B cell (primary cell): Measurements from ENCODE around the gene LAX1. TPM values are rescaled to one million over a fixed set of nuclear protein-coding genes. Genes with fewer than 3 reads are reported as not detected.

ENCODE experiments used
- ATAC-seq: fragments of 200-7000 bp; cut with Tn5 transposase; one replicate; pipeline ENCODE4 v1.10.0; 2021; ENCODE audit warnings: low read depth, mild to moderate bottlenecking, moderate number of reproducible peaks, moderate library complexity
- CTCF ChIA-PET: fragments of 350-600 bp; sonication (Branson Sonifier 250); formaldehyde crosslinking; loops from one replicate; lab custom pipeline; 2021; ENCODE audit warnings: antibody characterized with exemption, inconsistent platforms; lab: Charles Lee
- POLR2A ChIA-PET: fragments of 350-600 bp; sonication (Branson Sonifier 250); formaldehyde crosslinking; loops from one replicate; lab custom pipeline; 2021; ENCODE audit warnings: antibody characterized with exemption; lab: Charles Lee
- DNase-seq: peaks from one replicate; pipeline ENCODE4 v3.0.0; 2013
- H2AFZ ChIP-seq: 2 replicates; pipeline ENCODE4 v1.6.1; 2012; ENCODE audit warnings: mild to moderate bottlenecking, low read depth, low read length; ENCODE audit not compliant: insufficient read depth, poor library complexity, severe bottlenecking
- H3K27ac ChIP-seq, 2 donors: 1 replicate in 1 of 2; 2 replicates in 1 of 2; pipeline ENCODE4 v1.5.1; 2012 to 2013; ENCODE audit warnings: low read length in 2 of 2, mild to moderate bottlenecking in 2 of 2, moderate library complexity in 1 of 2
- H3K27me3 ChIP-seq, 4 experiments: fragments of 200-600 bp in 1 of 4; sonication (generic) in 1 of 4; replicated peaks in 1 of 4; 1 replicate in 2 of 4; 2 replicates in 2 of 4; pipeline versions ENCODE4 v1.6.1 to v1.7.0; 2013 to 2016; ENCODE audit warnings: low read length in 3 of 4, mild to moderate bottlenecking in 2 of 4, mixed read lengths in 1 of 4, moderate library complexity in 1 of 4; ENCODE audit not compliant: insufficient read depth in 4 of 4, control insufficient read depth in 3 of 4; ENCODE audit errors: control extremely low read depth in 1 of 4
- H3K36me3 ChIP-seq, 2 experiments: replicated peaks in 1 of 2; 1 replicate in 1 of 2; 2 replicates in 1 of 2; pipeline versions ENCODE4 v1.6.1 to v1.7.1; 2013; ENCODE audit warnings: low read length in 1 of 2; ENCODE audit not compliant: insufficient read depth in 2 of 2, control insufficient read depth in 1 of 2; ENCODE audit errors: control extremely low read depth in 1 of 2, extremely low read depth in 1 of 2
- H3K4me1 ChIP-seq, 2 donors: fragments of 200-600 bp in 1 of 2; sonication (generic) in 1 of 2; 1 replicate in 1 of 2; 2 replicates in 1 of 2; pipeline versions ENCODE4 v1.5.1 to v1.6.1; 2013 to 2017; ENCODE audit warnings: low read length in 2 of 2; ENCODE audit not compliant: control insufficient read depth in 2 of 2, insufficient read depth in 2 of 2
- H3K4me2 ChIP-seq: replicated peaks from 2 replicates; pipeline ENCODE3; 2012; ENCODE audit warnings: mild to moderate bottlenecking, low read depth, low read length; ENCODE audit not compliant: poor library complexity, severe bottlenecking
- H3K4me3 ChIP-seq, 5 experiments: fragments of 200-600 bp in 1 of 5; sonication (generic) in 1 of 5; 1 replicate in 3 of 5; 2 replicates in 2 of 5; pipeline versions ENCODE4 v1.5.1 to v1.7.0; 2011 to 2016; ENCODE audit warnings: low read length in 4 of 5, mild to moderate bottlenecking in 4 of 5, low read depth in 2 of 5, control low read depth in 1 of 5, moderate library complexity in 1 of 5; ENCODE audit not compliant: insufficient read depth in 1 of 5; ENCODE audit errors: control extremely low read depth in 1 of 5, extremely low read depth in 1 of 5
- H3K79me2 ChIP-seq: fragments of 200-600 bp; sonication (generic); one replicate; pipeline ENCODE4 v1.6.0; 2016; ENCODE audit warnings: low read length; ENCODE audit not compliant: control insufficient read depth, insufficient read depth
- H3K9ac ChIP-seq: fragments of 200-600 bp; sonication (generic); 2 replicates; pipeline ENCODE4 v1.6.1; 2017; ENCODE audit warnings: mild to moderate bottlenecking, low read length, moderate library complexity
- H3K9me3 ChIP-seq, 3 donors: one replicate each; pipeline versions ENCODE4 v1.6.1 to v1.7.1; 2013; ENCODE audit warnings: low read length in 2 of 3; ENCODE audit not compliant: control insufficient read depth in 2 of 3, insufficient read depth in 1 of 3; ENCODE audit errors: control extremely low read depth in 1 of 3
- H4K20me1 ChIP-seq: 2 replicates; pipeline ENCODE4 v1.6.0; 2012; ENCODE audit warnings: mild to moderate bottlenecking, low read length; ENCODE audit not compliant: insufficient read depth, control insufficient read depth, poor library complexity, severe bottlenecking
- H3K27ac Mint-ChIP-seq: one replicate; pipeline ENCODE4 v1.8.0; 2021; ENCODE audit warnings: mixed read lengths
- H3K27me3 Mint-ChIP-seq: one replicate; pipeline ENCODE4 v1.8.0; 2021; ENCODE audit warnings: mixed read lengths
- H3K4me1 Mint-ChIP-seq: one replicate; pipeline ENCODE4 v1.8.0; 2021; ENCODE audit warnings: mixed read lengths
- H3K4me3 Mint-ChIP-seq: one replicate; pipeline ENCODE4 v1.8.0; 2021; ENCODE audit warnings: mixed read lengths
- H3K9me3 Mint-ChIP-seq: one replicate; pipeline ENCODE4 v1.8.0; 2022; ENCODE audit warnings: mixed read lengths; ENCODE audit not compliant: insufficient read depth
- CTCF ChIP-seq: fragments of 200-600 bp; IDR thresholded peaks from one replicate; pipeline ENCODE4 v1.8.0; 2022; ENCODE audit warnings: antibody characterized with exemption, mild to moderate bottlenecking
- EZH2 ChIP-seq: IDR thresholded peaks from 2 replicates; pipeline ENCODE4 v1.6.1; 2012; ENCODE audit warnings: borderline replicate concordance, low read depth, mild to moderate bottlenecking, moderate library complexity, low read length; ENCODE audit not compliant: insufficient read depth, poor library complexity, severe bottlenecking
- WGBS: methylation state at CpG from one replicate; pipeline ENCODE4 v1.1.5; 2013; ENCODE audit warnings: missing lambda C conversion rate; ENCODE audit not compliant: insufficient coverage; 5-methylcytosine and 5-hydroxymethylcytosine counted together
- intact Hi-C: fragments of 100-400 bp; cut with micrococcal nuclease; formaldehyde crosslinking; loops from one replicate; pipeline ENCODE4 v1.10.0; 2022
- polyA plus RNA-seq: library from polyadenylated mRNA; depleted of rRNA; stranded (reverse); fragments of >200 nt; gene quantifications from 2 replicates; pipeline ENCODE4 v1.2.3, GENCODE V29; 2012
- total RNA-seq, 2 donors: library from RNA; stranded (reverse); fragments of 120-200 nt in 1 of 2; gene quantifications; 1 replicate in 1 of 2; 2 replicates in 1 of 2; pipeline versions ENCODE4 v1.2.3 to v1.2.4, GENCODE V29; 2013 to 2022

Gene LAX1
- total and polyA plus RNA-seq, 2 donors (not counting 1 experiment from before 2014, with no cell fraction given), result 11.3 to 20.5 TPM

- H3K9me3 Mint-ChIP-seq, result no peaks in the 10 kb centered on the region
- POLR2A ChIA-PET, result no interaction called here
- CTCF ChIA-PET, result interaction anchor here (0.9 kb wide), 1 partner anchor 93 kb away, joined by 3 read pairs; no protein-coding TSS in a partner anchor
- peaks cover 49% of the 10 kb centered on the region for H3K4me1 Mint-ChIP-seq
- peaks cover 52% of the 10 kb centered on the region for H3K79me2 ChIP-seq
- H3K27ac Mint-ChIP-seq, result peak within 1 kb of the TSS; percentile 97
- H3K27me3 ChIP-seq, result no peaks in the 10 kb centered on the region
- DNase-seq, result peak; percentile 99
- H2AFZ ChIP-seq, result peak within 1 kb of the TSS; percentile 72
- TF ChIP-seq EZH2 (no peak), CTCF (no peak)
- ATAC-seq, result peak; percentile 98
- H3K4me3 ChIP-seq, result peak within 1 kb of the TSS; percentile 62 to 86 (median 78)
- peak within 1 kb of the TSS; percentile 85 for H3K9ac ChIP-seq
- peaks cover 37% of the 10 kb centered on the region in 2 donors for H3K4me1 ChIP-seq
- intact Hi-C loops, result loop anchor here (1.0 to 10.0 kb wide), 6 partner anchors 42 to 841 kb away; partner anchors contain the start of genes ADIPOR1, ATP2B4, PPFIA4 and SNRPE
- peaks cover 38% of the 10 kb centered on the region for H4K20me1 ChIP-seq
- peak within 1 kb of the TSS; percentile 85 to 94 for H3K27ac ChIP-seq
- H3K27me3 Mint-ChIP-seq, result no peaks in the 10 kb centered on the region
- WGBS, result under 1% methylated on average over 44 of the region's 59 CpGs
- H3K4me3 Mint-ChIP-seq, result peak within 1 kb of the TSS; percentile 88
- no peaks in the 10 kb centered on the region for H3K9me3 ChIP-seq
- peaks cover 2 to 30% of the 10 kb centered on the region in 2 experiments for H3K36me3 ChIP-seq
- peak within 1 kb of the TSS; percentile 84 for H3K4me2 ChIP-seq
These were observed 30.7 kb downstream of the LAX1 start, which contains the start of the genes ZBED6 and ZC3H11A for GRCh38 chr1:203795441-203796235. TSS of gene ZBED6 (plus strand) at chr1:203795623. CDS start at chr1:203797523, 1,900 bp downstream. TSS of gene ZC3H11A (plus strand) at chr1:203795623. CDS start at chr1:203817071, 21,448 bp downstream.

GRCh38 chr1:203796236-203796605 lies 31.2 kb downstream of the LAX1 start:
- Mint-ChIP-seq H3K4me1 (peaks cover 51% of the 10 kb centered on the region), H3K27me3 (no peaks in the 10 kb centered on the region), H3K9me3 (no peaks in the 10 kb centered on the region), H3K27ac (peak overlapping the region; percentile 89), H3K4me3 (peak overlapping the region; percentile 88)
- ATAC-seq, result no peak
- peak overlapping the region; percentile 62 to 86 (median 78) for H3K4me3 ChIP-seq
- intact Hi-C loops, result loop anchor here (10.0 kb wide), 2 partner anchors 771 to 841 kb away; partner anchors contain the start of genes ADIPOR1 and PPFIA4
- peak overlapping the region; percentile 85 to 94 for H3K27ac ChIP-seq
- H3K9me3 ChIP-seq, result no peaks in the 10 kb centered on the region
- H3K4me2 ChIP-seq, result peak overlapping the region; percentile 84
- TF ChIP-seq CTCF, result no peak
- no peak for TF ChIP-seq EZH2
- peak overlapping the region; percentile 85 for H3K9ac ChIP-seq
- ChIA-PET POLR2A (no interaction called here), CTCF (interaction anchor here (0.9 kb wide), 1 partner anchor 94 kb away, joined by 3 read pairs; no protein-coding TSS in a partner anchor)
- peaks cover 2 to 31% of the 10 kb centered on the region in 2 experiments for H3K36me3 ChIP-seq
- 0% methylated on average over 8 of the region's 12 CpGs for WGBS
- H3K27me3 ChIP-seq, result no peaks in the 10 kb centered on the region
- DNase-seq, result peak; percentile 62
- H2AFZ ChIP-seq, result peak overlapping the region; percentile 72
- peaks cover 37% of the 10 kb centered on the region in 2 donors for H3K4me1 ChIP-seq
- peaks cover 57% of the 10 kb centered on the region for H3K79me2 ChIP-seq
- H4K20me1 ChIP-seq, result peaks cover 41% of the 10 kb centered on the region
